Choroid plexus epithelial cell (primary cell): ENCODE data around the gene TSPAN18.

Experiments
- DNase-seq: peaks from one replicate; pipeline ENCODE4 v3.0.0-alpha.2; 2010; ENCODE audit warnings: low read depth
- H3K4me3 ChIP-seq: 2 replicates; pipeline ENCODE4 v1.5.1; 2011; ENCODE audit warnings: low read depth, mild to moderate bottlenecking, control low read depth, low read length, moderate library complexity
- TF ChIP-seq, protein P1 (sequence below): conservative IDR thresholded peaks from 2 replicates; pipeline ENCODE4 v1.5.1; 2011; ENCODE audit warnings: low read depth, mild to moderate bottlenecking, control low read depth, inconsistent platforms, low read length, moderate library complexity

The TSPAN18 gene

DNA sequence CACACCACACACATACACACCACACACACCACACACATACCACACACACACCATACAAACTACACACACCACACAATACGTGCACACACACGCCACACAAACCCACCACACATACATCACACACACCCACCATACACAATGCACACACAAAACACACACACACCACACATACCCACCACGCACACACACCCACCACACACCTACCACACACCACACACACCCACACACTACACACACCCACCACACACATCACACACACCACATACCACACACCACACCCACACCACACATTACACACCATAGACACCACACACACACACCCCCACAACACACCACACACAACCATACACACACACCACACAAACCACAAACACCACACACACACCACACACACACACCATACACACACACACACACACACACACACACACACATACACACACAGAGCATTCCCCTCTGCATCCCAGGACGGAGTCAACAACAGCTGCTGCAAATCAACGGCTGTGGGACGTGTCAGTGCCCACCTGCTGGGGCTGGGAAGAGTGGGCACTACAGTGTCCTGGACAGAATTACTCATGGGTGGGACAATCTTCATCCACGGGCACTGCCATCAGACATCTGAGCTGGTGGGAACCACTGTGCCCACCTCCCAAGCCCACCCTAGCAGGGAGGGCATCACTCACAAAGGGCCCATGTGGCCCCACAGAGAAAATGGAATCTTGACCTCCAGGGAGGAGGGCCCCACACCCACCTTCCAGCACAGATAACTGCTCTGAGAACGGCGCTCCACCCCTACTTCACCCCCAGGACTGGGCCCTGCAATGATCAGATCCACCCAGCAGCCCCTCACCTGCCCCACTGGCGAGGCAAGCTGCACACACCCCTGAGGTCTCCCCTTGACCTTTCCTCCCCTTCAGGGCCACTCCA, 215.5 kb downstream of the TSPAN18 start:
- TF ChIP-seq, protein P1, sequence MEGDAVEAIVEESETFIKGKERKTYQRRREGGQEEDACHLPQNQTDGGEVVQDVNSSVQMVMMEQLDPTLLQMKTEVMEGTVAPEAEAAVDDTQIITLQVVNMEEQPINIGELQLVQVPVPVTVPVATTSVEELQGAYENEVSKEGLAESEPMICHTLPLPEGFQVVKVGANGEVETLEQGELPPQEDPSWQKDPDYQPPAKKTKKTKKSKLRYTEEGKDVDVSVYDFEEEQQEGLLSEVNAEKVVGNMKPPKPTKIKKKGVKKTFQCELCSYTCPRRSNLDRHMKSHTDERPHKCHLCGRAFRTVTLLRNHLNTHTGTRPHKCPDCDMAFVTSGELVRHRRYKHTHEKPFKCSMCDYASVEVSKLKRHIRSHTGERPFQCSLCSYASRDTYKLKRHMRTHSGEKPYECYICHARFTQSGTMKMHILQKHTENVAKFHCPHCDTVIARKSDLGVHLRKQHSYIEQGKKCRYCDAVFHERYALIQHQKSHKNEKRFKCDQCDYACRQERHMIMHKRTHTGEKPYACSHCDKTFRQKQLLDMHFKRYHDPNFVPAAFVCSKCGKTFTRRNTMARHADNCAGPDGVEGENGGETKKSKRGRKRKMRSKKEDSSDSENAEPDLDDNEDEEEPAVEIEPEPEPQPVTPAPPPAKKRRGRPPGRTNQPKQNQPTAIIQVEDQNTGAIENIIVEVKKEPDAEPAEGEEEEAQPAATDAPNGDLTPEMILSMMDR = no peak
- H3K4me3 ChIP-seq = no peak overlapping the region
- no peak for DNase-seq

DNA sequence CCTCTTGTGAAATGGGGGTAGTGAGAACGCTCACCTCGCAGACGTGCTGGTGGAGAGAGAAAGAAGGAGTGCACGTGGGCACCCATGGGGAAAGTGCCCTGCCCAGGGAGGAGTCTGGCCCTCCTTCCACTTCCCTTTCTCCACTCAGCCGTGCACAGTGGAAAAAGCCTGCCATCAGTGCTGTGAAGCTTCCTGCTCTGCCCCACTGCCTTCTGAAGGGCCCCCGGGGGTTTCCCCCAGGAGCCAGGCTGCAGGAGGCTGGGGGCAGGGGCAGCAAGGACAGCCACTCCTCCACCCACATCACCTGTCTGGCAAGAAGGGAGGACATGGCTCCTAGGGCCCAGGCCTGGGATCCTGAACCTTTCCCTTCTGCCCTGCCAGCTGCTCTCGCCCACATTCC, 216.4 kb downstream of the TSPAN18 start:
- H3K4me3 ChIP-seq = no peak overlapping the region
- TF ChIP-seq, protein P1 = no peak
- no peak for DNase-seq

DNA sequence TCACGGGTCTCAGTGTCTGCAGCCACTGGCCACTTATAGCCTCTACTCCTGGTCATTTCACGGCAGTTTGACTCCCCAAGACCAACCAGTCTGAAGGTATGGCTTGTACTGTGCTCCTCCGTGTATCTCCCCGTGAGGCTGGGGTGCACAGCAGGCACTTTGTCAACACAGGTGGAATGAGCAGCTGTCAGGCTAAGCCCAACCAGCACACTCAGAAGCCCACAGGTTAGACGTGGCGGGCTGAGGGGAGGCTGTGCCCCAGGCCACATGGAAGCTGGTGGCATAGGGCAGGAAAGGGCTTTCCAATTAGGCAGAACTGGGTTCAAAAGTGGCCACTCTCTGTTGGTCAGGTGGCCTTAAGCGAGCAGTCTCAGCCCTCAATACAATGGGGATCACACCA, 216.9 kb downstream of the TSPAN18 start:
- TF ChIP-seq, protein P1 = no peak
- DNase-seq = no peak
- no peak overlapping the region for H3K4me3 ChIP-seq

DNA sequence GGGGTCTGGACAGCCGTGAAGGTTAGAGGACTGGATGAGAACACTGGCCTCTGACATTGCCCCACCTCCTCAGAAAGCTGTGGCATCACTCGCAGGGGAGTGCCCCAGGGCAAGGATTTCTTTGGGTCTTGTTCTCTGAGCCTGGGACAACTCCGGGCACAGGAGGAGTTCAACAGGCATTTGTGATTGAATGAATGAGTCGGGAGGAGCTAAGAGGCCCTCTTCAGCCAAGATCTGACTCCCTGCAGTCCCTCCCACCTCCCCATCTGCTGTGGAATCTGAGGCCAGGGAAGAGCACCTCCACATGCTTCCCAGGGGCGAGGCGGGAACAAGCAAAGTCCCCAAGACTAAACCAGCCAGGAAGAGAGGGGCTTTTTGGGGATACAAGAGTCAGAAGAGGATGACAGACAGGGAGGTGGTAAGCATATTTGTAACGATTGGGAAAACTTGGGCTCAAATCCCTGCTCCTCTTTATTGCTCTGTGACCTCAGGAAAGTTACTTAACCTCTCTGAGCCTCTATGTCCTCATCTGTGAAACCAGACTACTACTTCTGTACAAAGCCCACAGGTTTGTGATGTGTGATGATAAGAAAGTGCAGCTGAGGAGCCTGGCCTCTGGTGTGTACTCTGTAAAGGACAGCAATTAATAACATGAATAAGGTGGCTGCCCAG, 217.6 kb downstream of the TSPAN18 start:
- no peak overlapping the region for H3K4me3 ChIP-seq
- TF ChIP-seq, protein P1 = no peak
- DNase-seq = no peak

DNA sequence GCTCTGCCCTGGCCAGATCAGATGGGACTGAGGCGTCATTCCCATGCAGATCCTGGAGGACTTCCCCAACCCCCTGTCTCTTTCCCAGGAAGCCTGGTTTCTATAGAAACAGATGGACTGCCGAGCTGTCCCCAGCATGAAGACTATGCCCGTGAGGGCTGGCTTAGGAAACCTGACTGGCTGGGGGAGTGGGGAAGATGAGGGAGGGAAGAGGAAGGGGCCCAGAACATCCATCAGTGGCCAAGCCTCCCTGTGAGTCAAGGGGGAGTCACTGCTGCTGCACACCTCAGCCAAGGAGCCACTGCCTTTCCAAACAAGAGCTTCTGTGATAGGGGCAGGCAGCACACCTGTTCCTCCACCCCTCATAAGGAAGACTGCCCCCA, 218.1 kb downstream of the TSPAN18 start:
- H3K4me3 ChIP-seq = no peak overlapping the region
- TF ChIP-seq, protein P1 = no peak
- no peak for DNase-seq

DNA sequence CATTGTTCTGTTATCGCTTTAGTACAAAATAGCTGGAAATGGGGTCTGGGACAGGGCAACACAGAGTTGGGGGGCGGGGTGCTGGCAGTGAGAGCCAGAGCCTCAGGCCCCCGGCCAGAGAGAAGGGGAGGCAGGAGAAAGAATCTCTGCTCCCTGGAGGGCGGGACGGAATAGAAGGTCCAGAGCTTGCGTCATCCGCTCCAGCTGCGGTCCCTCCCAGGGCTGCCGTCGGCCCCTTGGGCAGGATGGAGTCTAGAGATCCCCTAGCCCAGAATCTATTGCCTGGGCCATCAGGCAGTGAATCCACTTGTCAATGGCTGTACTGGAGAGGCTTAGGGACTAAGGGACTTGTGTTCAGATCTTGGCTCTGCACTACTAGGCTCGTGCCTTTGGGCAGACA, 218.9 kb downstream of the TSPAN18 start:
- DNase-seq = no peak
- no peak overlapping the region for H3K4me3 ChIP-seq

More for the DNA sequence above, 218.9 kb downstream of the TSPAN18 start:
- TF ChIP-seq, protein P1 = no peak
